Muscle layer of duodenum (tissue), 2 donors: ENCODE measurements around the gene GMDS.

Experiments used
- H3K27ac ChIP-seq: one replicate; pipeline ENCODE4 v1.7.0; 2013; ENCODE audit warnings: mild to moderate bottlenecking, low read length
- H3K27me3 ChIP-seq: one replicate; pipeline ENCODE4 v1.7.0; 2013; ENCODE audit warnings: low read depth, mild to moderate bottlenecking, control low read depth, low read length
- H3K36me3 ChIP-seq, 2 donors: one replicate each; pipeline ENCODE4 v1.7.0; 2013; ENCODE audit warnings: low read length in 2 of 2, control low read depth in 1 of 2, mild to moderate bottlenecking in 1 of 2; ENCODE audit not compliant: insufficient read depth in 2 of 2, control insufficient read depth in 1 of 2
- H3K4me1 ChIP-seq, 2 donors: one replicate each; pipeline ENCODE4 v1.7.0; 2013; ENCODE audit warnings: low read length in 2 of 2, mild to moderate bottlenecking in 2 of 2, control low read depth in 1 of 2, moderate library complexity in 1 of 2; ENCODE audit not compliant: insufficient read depth in 2 of 2, control insufficient read depth in 1 of 2
- H3K4me3 ChIP-seq, 2 donors: one replicate each; pipeline ENCODE4 v1.7.0; 2013; ENCODE audit warnings: low read length in 2 of 2, low read depth in 1 of 2, mild to moderate bottlenecking in 1 of 2
- H3K9me3 ChIP-seq, 2 donors: one replicate each; pipeline ENCODE4 v1.7.0; 2013; ENCODE audit warnings: low read length in 2 of 2, control low read depth in 1 of 2, mild to moderate bottlenecking in 1 of 2; ENCODE audit not compliant: control insufficient read depth in 1 of 2
- donor health status: healthy.

The GMDS gene

DNA sequence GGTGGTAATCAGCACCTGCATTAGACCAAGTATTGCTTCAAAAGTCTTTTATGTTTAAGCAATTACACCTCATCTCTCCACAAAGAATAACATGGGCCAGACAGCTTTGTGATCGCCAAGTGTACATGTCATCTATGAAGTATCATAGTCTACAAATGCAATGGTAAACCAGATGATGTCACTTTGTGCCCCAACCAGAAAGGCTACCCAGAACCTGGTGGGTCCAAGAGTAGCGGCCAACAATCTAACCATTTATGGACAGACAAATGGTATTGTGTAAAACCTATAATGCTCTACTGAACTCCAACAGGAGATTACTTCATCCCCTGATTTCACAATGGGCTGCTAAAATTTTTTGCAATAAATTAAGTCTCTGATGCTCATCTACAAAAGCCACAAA lies 295.9 kb downstream of the GMDS start:
- Histone ChIP-seq H3K27ac (no peak overlapping the region), H3K4me1 (no peaks in the 10 kb centered on the region), H3K36me3 (no peaks in the 10 kb centered on the region), H3K4me3 (no peak overlapping the region), H3K27me3 (no peaks in the 10 kb centered on the region), H3K9me3 (no peaks in the 10 kb centered on the region)

DNA sequence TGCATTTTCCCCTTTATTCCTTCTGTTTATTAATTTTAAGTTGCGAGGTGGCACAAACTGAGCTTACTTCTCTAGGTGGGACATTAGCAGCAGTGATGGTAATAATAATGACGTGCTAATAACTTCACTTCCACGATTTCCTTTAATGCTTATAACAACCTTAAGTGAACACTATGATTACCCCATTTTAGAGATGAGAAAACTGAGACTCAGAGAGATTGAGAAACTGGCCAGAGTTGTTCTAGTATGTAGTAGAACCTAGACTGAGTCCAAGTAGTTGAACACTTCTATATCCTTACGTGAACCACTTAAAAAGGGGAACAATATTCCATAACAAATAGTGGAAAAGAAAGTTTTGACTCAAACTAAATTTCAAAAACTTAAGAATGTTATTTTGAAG lies 297.5 kb downstream of the GMDS start:
- Histone ChIP-seq H3K4me1 (no peaks in the 10 kb centered on the region), H3K36me3 (no peaks in the 10 kb centered on the region), H3K4me3 (no peak overlapping the region), H3K27ac (no peak overlapping the region), H3K27me3 (no peaks in the 10 kb centered on the region), H3K9me3 (no peaks in the 10 kb centered on the region)

DNA sequence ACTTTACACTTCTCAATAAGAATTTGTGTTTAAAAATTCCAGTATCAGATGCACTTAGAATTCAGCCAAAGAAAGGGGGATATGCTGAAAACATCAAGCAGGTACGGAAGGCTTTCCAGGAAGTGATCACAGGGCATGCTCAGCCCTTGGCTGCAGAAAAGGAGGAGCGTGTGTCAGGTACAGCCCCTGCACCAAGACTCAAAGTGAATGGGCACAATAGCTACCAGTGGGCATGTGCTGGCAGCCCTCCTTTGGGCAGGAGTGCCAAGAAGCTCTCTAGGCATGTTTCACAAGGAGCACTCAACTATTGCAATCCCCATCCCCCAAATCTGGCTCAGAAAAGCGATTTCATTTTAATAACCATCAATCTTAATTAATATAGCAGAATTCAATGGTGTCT lies 298.8 kb downstream of the GMDS start:
- no peak overlapping the region for H3K27ac ChIP-seq
- no peaks in the 10 kb centered on the region for H3K4me1 ChIP-seq
- H3K4me3 ChIP-seq = no peak overlapping the region
- H3K27me3 ChIP-seq = no peaks in the 10 kb centered on the region
- no peaks in the 10 kb centered on the region for H3K36me3 ChIP-seq
- no peaks in the 10 kb centered on the region for H3K9me3 ChIP-seq

DNA sequence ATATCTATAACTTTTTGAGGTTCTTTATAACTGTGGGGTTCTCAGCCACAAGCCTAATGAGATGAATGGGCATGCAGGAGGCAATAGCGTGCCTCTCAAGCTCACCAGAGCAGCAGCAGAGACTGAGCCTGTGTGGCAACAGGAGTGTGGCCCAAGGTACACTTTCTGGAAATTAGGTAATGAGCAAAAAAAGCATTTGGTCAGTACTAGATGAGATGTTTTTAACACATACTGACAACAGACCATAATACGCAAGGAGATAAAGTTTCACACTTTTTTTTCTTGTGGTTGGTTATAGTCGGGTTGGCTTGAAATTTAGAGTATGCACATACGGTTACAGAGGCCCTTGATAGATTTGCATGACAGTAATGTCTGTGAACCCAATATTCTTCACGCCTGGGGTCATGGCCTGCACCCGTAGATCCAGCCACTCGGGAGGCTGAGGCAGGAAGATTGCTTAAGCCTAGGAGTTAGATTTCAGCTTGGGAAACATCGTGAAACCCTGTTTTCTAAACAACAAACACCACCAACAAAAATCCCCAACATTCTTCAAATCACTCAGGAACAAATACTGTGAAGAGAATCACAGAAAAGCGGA lies 300.1 kb downstream of the GMDS start:
- Histone ChIP-seq H3K36me3 (no peaks in the 10 kb centered on the region), H3K9me3 (no peaks in the 10 kb centered on the region), H3K4me3 (no peak overlapping the region), H3K27me3 (no peaks in the 10 kb centered on the region), H3K27ac (no peak overlapping the region), H3K4me1 (no peaks in the 10 kb centered on the region)

DNA sequence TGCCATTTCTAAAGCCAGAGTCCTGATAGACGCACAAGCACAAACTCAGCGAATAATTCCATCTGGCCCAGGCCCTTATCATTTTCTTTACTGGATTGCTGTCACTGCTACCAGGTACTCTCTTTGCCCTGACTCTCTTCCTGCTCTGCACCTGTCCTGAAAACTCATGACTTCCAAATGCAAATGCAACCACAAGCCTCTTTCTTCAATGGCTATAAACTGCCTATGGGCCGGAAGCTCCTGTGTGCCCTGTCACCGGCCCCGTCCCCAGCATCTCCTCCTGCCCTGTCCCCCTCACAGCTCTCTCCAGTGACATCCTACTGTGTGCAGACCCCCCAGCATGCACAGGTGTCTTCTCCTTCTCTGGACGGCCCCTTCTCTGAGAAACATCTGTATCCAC lies 302.6 kb downstream of the GMDS start:
- H3K9me3 ChIP-seq = no peaks in the 10 kb centered on the region
- no peaks in the 10 kb centered on the region for H3K27me3 ChIP-seq
- no peak overlapping the region for H3K4me3 ChIP-seq
- no peak overlapping the region for H3K27ac ChIP-seq
- no peaks in the 10 kb centered on the region for H3K4me1 ChIP-seq
- H3K36me3 ChIP-seq = no peaks in the 10 kb centered on the region

DNA sequence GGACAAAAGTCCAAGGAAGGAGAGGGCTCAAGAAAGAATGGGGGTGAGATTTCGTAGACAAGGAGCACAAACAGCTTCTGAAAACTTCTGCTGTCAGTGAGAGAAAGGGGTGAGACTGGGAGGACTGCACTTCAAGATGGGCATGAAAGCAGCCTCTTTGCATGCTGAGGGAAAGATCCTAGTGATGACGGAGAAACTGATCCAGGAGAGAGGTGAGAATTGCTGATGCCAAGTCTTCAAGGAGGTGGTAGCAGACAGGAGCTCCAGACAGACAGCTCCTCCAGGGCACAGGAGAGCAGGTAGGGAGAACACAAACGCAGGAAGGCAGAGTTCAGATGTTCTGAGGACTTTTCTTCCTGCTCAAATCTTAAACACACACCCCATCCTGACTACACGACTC lies 303.9 kb downstream of the GMDS start:
- Histone ChIP-seq H3K4me3 (no peak overlapping the region), H3K27me3 (no peaks in the 10 kb centered on the region), H3K9me3 (no peaks in the 10 kb centered on the region), H3K27ac (no peak overlapping the region), H3K4me1 (no peaks in the 10 kb centered on the region), H3K36me3 (no peaks in the 10 kb centered on the region)

DNA sequence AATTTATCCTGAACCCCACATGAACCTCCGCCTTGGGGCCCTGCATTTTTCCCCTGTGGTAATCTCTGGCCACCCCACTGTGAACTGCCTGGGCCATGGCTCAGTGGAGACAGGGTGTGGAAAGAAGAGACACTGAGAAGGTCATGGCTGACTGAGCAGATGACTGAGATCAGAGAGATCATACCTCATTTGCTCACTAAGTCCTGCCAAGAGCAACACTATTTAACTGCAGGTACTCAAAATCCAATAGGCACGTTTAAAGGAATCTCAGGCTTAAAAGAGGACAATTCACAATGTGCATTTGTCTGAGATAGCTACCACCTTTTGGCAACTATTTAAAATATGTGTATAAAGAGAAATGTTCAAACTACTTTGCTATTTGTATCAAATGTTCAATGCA lies 305.0 kb downstream of the GMDS start:
- no peaks in the 10 kb centered on the region for H3K36me3 ChIP-seq
- H3K4me3 ChIP-seq = no peak overlapping the region
- H3K27me3 ChIP-seq = no peaks in the 10 kb centered on the region
- no peaks in the 10 kb centered on the region for H3K4me1 ChIP-seq
- no peaks in the 10 kb centered on the region for H3K9me3 ChIP-seq
- H3K27ac ChIP-seq = no peak overlapping the region

DNA sequence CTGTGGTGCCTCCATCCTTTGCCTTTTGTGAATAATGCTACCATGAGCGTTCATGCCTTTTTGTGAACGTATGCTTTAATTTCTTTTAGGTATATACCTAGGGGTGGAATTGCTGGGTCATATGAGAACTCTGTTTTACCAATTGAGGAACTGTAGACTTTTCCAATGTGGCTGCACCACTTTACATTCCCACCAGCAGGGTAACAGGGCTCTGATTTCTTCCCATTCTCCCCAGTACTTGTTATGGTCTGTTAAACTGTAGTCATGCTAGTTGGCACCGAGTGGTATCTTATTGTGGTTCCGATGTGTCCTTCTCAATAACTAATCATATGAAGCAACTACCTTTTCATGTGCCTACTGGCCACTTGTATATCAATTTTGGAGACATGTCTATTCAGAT lies 312.1 kb downstream of the GMDS start:
- Histone ChIP-seq H3K27ac (no peak overlapping the region), H3K4me1 (no peaks in the 10 kb centered on the region), H3K4me3 (no peak overlapping the region), H3K9me3 (peaks cover 0 to 3% of the 10 kb centered on the region in 2 donors), H3K27me3 (no peaks in the 10 kb centered on the region), H3K36me3 (no peaks in the 10 kb centered on the region)

DNA sequence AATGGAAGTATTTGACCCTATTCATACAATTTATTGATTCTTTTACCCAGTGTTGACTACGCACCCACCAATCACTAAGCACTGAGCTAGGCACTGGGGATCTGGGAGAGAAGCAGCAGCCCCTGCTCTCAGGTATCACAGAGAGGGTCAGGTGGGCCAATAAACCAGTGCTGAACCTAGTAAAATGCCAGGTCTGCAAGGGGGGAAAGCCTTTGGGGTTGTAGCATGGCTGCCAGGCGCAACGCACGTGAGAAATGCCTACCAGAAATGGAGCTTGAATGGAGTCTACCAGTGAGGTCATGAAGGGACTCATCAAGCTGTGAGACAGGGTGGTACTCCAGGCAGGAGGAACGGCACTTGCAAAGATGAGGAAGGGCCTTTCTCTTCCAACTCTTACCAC lies 313.6 kb downstream of the GMDS start:
- Histone ChIP-seq H3K27ac (no peak overlapping the region), H3K4me3 (no peak overlapping the region), H3K4me1 (no peaks in the 10 kb centered on the region), H3K27me3 (no peaks in the 10 kb centered on the region), H3K9me3 (peaks cover 0 to 3% of the 10 kb centered on the region in 2 donors), H3K36me3 (no peaks in the 10 kb centered on the region)

DNA sequence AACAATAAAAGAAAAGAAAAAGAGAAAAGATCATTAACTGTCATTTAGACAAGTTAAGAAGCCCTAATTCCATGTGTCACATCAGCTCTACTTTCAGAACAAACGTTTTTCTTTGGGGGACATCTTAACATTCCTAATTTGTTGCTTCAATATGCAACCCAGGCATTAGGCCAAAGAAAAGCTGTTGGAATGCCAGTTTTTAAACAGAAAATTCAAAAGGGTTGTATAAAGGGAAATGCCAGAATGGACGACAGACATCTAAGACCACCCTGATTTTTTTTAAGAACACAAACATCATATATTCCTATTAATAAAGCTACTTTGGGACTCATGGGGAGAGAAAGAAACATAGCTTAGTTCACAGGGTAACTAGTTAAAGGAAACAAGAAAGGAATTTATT lies 315.0 kb downstream of the GMDS start:
- Histone ChIP-seq H3K4me3 (no peak overlapping the region), H3K27ac (no peak overlapping the region), H3K27me3 (no peaks in the 10 kb centered on the region), H3K4me1 (no peaks in the 10 kb centered on the region), H3K36me3 (no peaks in the 10 kb centered on the region), H3K9me3 (peaks cover 0 to 3% of the 10 kb centered on the region in 2 donors)

DNA sequence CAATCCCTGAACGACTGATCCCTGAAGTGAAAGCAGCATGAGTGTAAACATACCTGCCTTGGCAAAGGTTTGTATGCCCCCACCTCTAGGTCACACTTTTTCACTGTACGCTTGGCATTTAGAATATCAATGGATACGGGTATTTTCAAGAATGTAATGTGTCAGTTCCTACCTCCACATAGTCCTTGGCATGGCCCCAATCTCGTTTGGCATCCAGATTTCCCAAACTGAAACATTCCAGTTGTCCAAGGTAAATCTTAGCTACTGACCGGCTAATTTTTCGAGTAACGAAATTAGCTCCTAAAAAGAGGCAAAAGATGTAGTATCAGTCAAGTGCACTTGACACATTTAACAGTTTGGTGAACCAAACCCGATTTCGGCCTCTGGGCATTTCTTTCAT lies 315.5 kb downstream of the GMDS start:
- H3K4me3 ChIP-seq = no peak overlapping the region
- H3K27me3 ChIP-seq = no peaks in the 10 kb centered on the region
- no peaks in the 10 kb centered on the region for H3K4me1 ChIP-seq
- no peaks in the 10 kb centered on the region for H3K36me3 ChIP-seq
- no peak overlapping the region for H3K27ac ChIP-seq
- peaks cover 0 to 3% of the 10 kb centered on the region in 2 donors for H3K9me3 ChIP-seq

DNA sequence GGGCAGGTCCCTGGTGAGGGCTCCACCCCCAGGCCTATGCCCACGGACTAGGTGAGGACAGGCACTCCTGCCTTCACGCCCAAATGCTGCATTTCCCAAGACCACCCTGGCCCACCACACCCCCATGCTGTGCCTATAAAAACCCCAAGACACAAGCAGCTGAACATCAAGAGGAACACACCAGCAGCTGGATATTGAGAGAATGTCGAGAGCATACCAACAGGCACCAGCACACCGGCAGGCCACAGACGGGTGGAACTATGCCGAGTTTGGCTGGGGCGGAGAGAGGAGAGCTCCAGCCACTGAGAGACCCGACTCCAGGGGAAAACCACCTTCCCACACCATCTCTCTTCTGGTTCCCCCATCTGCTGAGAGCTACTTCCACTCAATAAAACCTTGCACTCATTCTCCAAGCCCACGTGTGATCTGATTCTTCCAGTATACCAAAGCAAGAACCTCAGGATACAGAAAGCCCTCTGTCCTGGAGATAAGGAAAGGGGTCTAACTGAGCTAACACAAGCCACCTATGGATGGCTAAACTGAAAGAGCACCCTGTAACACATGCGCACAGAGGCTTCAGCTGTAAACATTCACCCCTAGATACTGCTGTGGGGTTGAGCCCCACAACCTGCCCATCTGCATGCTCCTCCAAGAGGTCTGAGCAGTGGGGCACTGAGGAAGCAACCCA lies 319.5 kb downstream of the GMDS start:
- Histone ChIP-seq H3K4me1 (no peaks in the 10 kb centered on the region), H3K27ac (no peak overlapping the region), H3K9me3 (no peaks in the 10 kb centered on the region), H3K4me3 (no peak overlapping the region), H3K36me3 (no peaks in the 10 kb centered on the region), H3K27me3 (no peaks in the 10 kb centered on the region)
